Measurements from ENCODE around the gene EPHA6. TPM values are rescaled to one million over a fixed set of nuclear protein-coding genes. Genes with fewer than 3 reads are reported as not detected.

Gene EPHA6
- total and polyA plus RNA-seq, 2 experiments from 2014 or later: not detected

DNA sequence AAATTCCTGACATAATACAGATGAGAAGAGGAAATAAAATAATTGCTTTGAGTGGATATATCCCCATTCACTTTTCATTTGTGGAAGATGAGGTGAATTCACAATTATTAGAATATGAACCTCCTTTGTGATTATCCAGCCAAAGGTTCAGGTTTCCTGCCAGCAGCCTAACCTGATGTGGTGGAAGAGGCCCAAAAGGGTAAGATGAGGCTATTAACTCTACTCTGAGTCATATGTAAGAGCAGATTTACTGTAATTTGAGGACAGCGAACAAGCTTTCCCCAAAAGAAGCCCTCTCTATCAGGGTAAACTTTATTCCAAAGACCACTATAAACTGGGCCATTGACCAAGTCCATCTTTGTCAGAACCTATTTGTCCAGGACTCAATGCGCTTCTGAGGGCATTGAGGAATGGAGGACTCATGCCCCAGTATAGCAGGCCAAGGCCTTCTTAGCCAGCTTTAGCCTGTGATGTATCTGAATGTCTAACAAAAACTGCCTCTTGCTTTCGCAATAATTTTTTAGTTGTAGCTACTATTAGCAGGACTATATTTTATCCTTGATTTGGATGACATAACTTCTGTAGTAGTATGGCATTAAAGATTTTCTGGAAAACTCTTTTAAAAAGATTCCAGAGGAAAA, 859.1 kb downstream of the EPHA6 start:
- Histone ChIP-seq H3F3A (ENCODE audit: insufficient read depth) (no peaks in the 10 kb centered on the region), H2AFZ (no peak overlapping the region), H3K9me2 (ENCODE audit: insufficient read depth) (no peaks in the 10 kb centered on the region), H3K79me2 (ENCODE audit: insufficient read depth) (no peaks in the 10 kb centered on the region), H3K9ac (no peak overlapping the region), H4K20me1 (ENCODE audit: insufficient read depth) (no peaks in the 10 kb centered on the region), H3K4me2 (ENCODE audit: unreplicated experiment) (no peak overlapping the region), H3K36me3 (ENCODE audit: low read depth) (no peaks in the 10 kb centered on the region), H3K27me3 (replicated peaks; ENCODE audit: insufficient read depth) (no peaks in the 10 kb centered on the region), H3K9me3 (ENCODE audit: low read depth) (no peaks in the 10 kb centered on the region), H3K4me3 (no peak overlapping the region), H3K4me1 (ENCODE audit: insufficient read depth) (no peaks in the 10 kb centered on the region), H3K27ac (no peak overlapping the region)
- DNase-seq: no peak
- in situ Hi-C loops (cut with MboI): no loop called here
- WGBS, 2 experiments (ENCODE audit: low coverage in 1 of 2, low lambda C conversion rate in 2 of 2, missing lambda C conversion rate in 2 of 2): 37 to 45% methylated on average over 3 of the region's 3 CpGs
- no peak for TF ChIP-seq EZH2 (IDR thresholded peaks at IDR 0.05; ENCODE audit: insufficient read depth, poor library complexity, severe bottlenecking)
- no peak for TF ChIP-seq EZH2phosphoT487 (IDR thresholded peaks at IDR 0.05; ENCODE audit: insufficient read depth, low read depth)

DNA sequence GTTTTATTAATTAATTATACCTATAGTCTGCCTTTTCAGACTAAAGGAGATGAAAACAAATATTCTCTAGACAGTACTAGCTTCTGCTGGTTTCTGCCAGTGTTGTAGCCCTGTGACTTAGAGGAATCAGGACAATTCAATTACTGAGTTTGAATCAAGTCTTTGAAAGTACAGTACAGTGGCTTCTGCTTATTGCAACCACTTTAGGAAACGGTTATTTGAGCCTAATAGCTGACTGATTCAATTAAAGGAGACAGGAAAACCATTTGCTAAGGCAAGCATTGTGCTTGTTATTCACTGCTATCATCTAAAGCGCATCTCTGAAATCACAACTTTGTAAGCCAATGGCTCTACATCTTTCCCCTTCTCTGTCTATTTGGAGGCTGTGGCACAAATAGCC, 860.1 kb downstream of the EPHA6 start:
- 34 to 39% methylated on average over 2 of the region's 2 CpGs for WGBS, 2 experiments (ENCODE audit: low coverage in 1 of 2, low lambda C conversion rate in 2 of 2, missing lambda C conversion rate in 2 of 2)
- Histone ChIP-seq H3K79me2 (ENCODE audit: insufficient read depth) (no peaks in the 10 kb centered on the region), H3K4me1 (ENCODE audit: insufficient read depth) (no peaks in the 10 kb centered on the region), H3K4me2 (ENCODE audit: unreplicated experiment) (no peak overlapping the region), H3K9ac (no peak overlapping the region), H3K9me3 (ENCODE audit: low read depth) (no peaks in the 10 kb centered on the region), H2AFZ (no peak overlapping the region), H3K36me3 (ENCODE audit: low read depth) (no peaks in the 10 kb centered on the region), H3K27ac (no peak overlapping the region), H3K9me2 (ENCODE audit: insufficient read depth) (no peaks in the 10 kb centered on the region), H3F3A (ENCODE audit: insufficient read depth) (no peaks in the 10 kb centered on the region), H4K20me1 (ENCODE audit: insufficient read depth) (no peaks in the 10 kb centered on the region), H3K27me3 (replicated peaks; ENCODE audit: insufficient read depth) (no peaks in the 10 kb centered on the region), H3K4me3 (no peak overlapping the region)
- DNase-seq: no peak
- in situ Hi-C loops (cut with MboI): no loop called here
- no peak for TF ChIP-seq EZH2 (IDR thresholded peaks at IDR 0.05; ENCODE audit: insufficient read depth, poor library complexity, severe bottlenecking)
- no peak for TF ChIP-seq EZH2phosphoT487 (IDR thresholded peaks at IDR 0.05; ENCODE audit: insufficient read depth, low read depth)

- Histone ChIP-seq H3K79me2 (ENCODE audit: insufficient read depth) (no peaks in the 10 kb centered on the region), H3K4me2 (ENCODE audit: unreplicated experiment) (no peak overlapping the region), H3K9me2 (ENCODE audit: insufficient read depth) (no peaks in the 10 kb centered on the region), H3K9ac (no peak overlapping the region), H3K9me3 (ENCODE audit: low read depth) (no peaks in the 10 kb centered on the region), H3K36me3 (ENCODE audit: low read depth) (no peaks in the 10 kb centered on the region), H3F3A (ENCODE audit: insufficient read depth) (no peaks in the 10 kb centered on the region), H3K27me3 (replicated peaks; ENCODE audit: insufficient read depth) (no peaks in the 10 kb centered on the region), H3K4me1 (ENCODE audit: insufficient read depth) (no peaks in the 10 kb centered on the region), H4K20me1 (ENCODE audit: insufficient read depth) (no peaks in the 10 kb centered on the region), H2AFZ (no peak overlapping the region), H3K27ac (no peak overlapping the region), H3K4me3 (no peak overlapping the region)
- no peak for DNase-seq
- in situ Hi-C loops (cut with MboI): no loop called here
- TF ChIP-seq EZH2 (IDR thresholded peaks at IDR 0.05; ENCODE audit: insufficient read depth, poor library complexity, severe bottlenecking) (no peak), EZH2phosphoT487 (IDR thresholded peaks at IDR 0.05; ENCODE audit: insufficient read depth, low read depth) (no peak)
Measured at GRCh38 chr3:97680210-97680609, 865.8 kb downstream of the EPHA6 start.

DNA sequence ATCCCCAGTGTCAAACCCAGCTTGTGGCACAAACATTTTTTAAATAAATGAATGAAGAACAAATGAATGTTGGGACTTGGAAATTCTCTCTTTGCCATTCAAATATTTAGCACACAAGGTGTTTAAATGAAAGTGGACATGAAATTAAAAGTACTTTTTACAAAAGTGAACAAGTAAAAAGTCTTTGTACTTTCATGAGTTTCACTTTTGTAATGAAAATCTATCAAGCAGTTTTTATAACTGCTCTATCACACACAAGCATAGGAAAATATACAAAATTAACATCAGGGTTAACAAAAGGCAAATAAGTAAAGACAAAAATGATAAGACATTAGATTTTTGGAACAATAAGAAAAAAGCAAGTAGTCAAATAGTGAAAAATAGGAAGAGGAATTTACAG, 866.3 kb downstream of the EPHA6 start:
- H3K9me2 ChIP-seq (ENCODE audit: insufficient read depth): no peaks in the 10 kb centered on the region

GRCh38 chr3:97684490-97684889, 870.1 kb downstream of the EPHA6 start:
- no peak overlapping the region for H3K27ac ChIP-seq
- H3K9me2 ChIP-seq (ENCODE audit: insufficient read depth): no peaks in the 10 kb centered on the region
- H3K79me2 ChIP-seq (ENCODE audit: insufficient read depth): no peaks in the 10 kb centered on the region
- no peak for TF ChIP-seq EZH2phosphoT487 (IDR thresholded peaks at IDR 0.05; ENCODE audit: insufficient read depth, low read depth)
- TF ChIP-seq EZH2 (IDR thresholded peaks at IDR 0.05; ENCODE audit: insufficient read depth, poor library complexity, severe bottlenecking): no peak
- no peak for DNase-seq
- WGBS, 2 experiments (ENCODE audit: low coverage in 1 of 2, low lambda C conversion rate in 2 of 2, missing lambda C conversion rate in 2 of 2): 38 to 44% methylated on average over 4 of the region's 4 CpGs
- in situ Hi-C loops (cut with MboI): no loop called here
- no peaks in the 10 kb centered on the region for H3K27me3 ChIP-seq (replicated peaks; ENCODE audit: insufficient read depth)
- no peaks in the 10 kb centered on the region for H4K20me1 ChIP-seq (ENCODE audit: insufficient read depth)
- no peak overlapping the region for H3K9ac ChIP-seq
- no peak overlapping the region for H3K4me2 ChIP-seq (ENCODE audit: unreplicated experiment)
- H3K4me3 ChIP-seq: no peak overlapping the region
- no peaks in the 10 kb centered on the region for H3F3A ChIP-seq (ENCODE audit: insufficient read depth)
- no peaks in the 10 kb centered on the region for H3K36me3 ChIP-seq (ENCODE audit: low read depth)
- H3K4me1 ChIP-seq (ENCODE audit: insufficient read depth): no peaks in the 10 kb centered on the region
- H3K9me3 ChIP-seq (ENCODE audit: low read depth): no peaks in the 10 kb centered on the region
- no peak overlapping the region for H2AFZ ChIP-seq

More for the DNA sequence above, 866.3 kb downstream of the EPHA6 start:
- Histone ChIP-seq H3K36me3 (ENCODE audit: low read depth) (no peaks in the 10 kb centered on the region), H3K27ac (no peak overlapping the region), H3K79me2 (ENCODE audit: insufficient read depth) (no peaks in the 10 kb centered on the region), H3K4me1 (ENCODE audit: insufficient read depth) (no peaks in the 10 kb centered on the region), H3K9me3 (ENCODE audit: low read depth) (no peaks in the 10 kb centered on the region), H3K27me3 (replicated peaks; ENCODE audit: insufficient read depth) (no peaks in the 10 kb centered on the region), H3K9ac (no peak overlapping the region), H3K4me3 (no peak overlapping the region), H3K4me2 (ENCODE audit: unreplicated experiment) (no peak overlapping the region), H2AFZ (no peak overlapping the region), H3F3A (ENCODE audit: insufficient read depth) (no peaks in the 10 kb centered on the region), H4K20me1 (ENCODE audit: insufficient read depth) (no peaks in the 10 kb centered on the region)
- TF ChIP-seq EZH2 (IDR thresholded peaks at IDR 0.05; ENCODE audit: insufficient read depth, poor library complexity, severe bottlenecking) (no peak), EZH2phosphoT487 (IDR thresholded peaks at IDR 0.05; ENCODE audit: insufficient read depth, low read depth) (no peak)
- no peak for DNase-seq
- in situ Hi-C loops (cut with MboI): no loop called here

Data from GM23248 (cell line).